GM12864 (cell line): Measurements from ENCODE around the gene ASIC2.

ENCODE experiments used
- DNase-seq: peaks from one replicate; pipeline ENCODE4 v3.0.0-alpha.2; 2011; ENCODE audit warnings: low read depth
- H3K4me3 ChIP-seq: 2 replicates; pipeline ENCODE4 v1.5.1; 2011; ENCODE audit warnings: mild to moderate bottlenecking, low read depth, low read length, control low read depth
- TF ChIP-seq, protein P1 (sequence below): IDR thresholded peaks from 2 replicates; pipeline ENCODE4 v1.5.1; 2011; ENCODE audit warnings: low read depth, mild to moderate bottlenecking, moderate library complexity, low read length, control low read depth, inconsistent platforms; ENCODE audit errors: missing control alignments

The ASIC2 gene

DNA sequence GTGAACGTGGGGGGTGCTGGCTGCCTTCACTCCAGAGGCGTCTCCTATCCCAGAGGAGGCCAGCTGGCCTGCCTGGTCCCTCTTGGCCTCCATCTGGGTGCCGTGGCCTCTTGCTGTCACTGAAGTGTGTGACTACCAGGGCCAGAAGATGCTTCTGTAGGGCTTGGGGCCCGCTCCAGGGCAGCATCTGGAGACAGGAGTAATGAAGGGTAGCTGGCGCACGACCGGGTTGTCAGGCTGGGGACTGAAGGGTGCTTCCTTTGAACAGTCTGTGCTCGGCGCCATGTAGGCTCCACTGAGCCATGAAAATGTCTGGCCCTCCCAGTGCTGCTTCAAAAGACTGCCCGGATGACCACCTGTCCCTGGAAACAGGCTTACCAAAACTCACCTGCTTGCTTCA is 31.3 kb downstream of the ASIC2 start:
- H3K4me3 ChIP-seq, result no peak overlapping the region
- TF ChIP-seq, protein P1, sequence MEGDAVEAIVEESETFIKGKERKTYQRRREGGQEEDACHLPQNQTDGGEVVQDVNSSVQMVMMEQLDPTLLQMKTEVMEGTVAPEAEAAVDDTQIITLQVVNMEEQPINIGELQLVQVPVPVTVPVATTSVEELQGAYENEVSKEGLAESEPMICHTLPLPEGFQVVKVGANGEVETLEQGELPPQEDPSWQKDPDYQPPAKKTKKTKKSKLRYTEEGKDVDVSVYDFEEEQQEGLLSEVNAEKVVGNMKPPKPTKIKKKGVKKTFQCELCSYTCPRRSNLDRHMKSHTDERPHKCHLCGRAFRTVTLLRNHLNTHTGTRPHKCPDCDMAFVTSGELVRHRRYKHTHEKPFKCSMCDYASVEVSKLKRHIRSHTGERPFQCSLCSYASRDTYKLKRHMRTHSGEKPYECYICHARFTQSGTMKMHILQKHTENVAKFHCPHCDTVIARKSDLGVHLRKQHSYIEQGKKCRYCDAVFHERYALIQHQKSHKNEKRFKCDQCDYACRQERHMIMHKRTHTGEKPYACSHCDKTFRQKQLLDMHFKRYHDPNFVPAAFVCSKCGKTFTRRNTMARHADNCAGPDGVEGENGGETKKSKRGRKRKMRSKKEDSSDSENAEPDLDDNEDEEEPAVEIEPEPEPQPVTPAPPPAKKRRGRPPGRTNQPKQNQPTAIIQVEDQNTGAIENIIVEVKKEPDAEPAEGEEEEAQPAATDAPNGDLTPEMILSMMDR, result no peak

DNA sequence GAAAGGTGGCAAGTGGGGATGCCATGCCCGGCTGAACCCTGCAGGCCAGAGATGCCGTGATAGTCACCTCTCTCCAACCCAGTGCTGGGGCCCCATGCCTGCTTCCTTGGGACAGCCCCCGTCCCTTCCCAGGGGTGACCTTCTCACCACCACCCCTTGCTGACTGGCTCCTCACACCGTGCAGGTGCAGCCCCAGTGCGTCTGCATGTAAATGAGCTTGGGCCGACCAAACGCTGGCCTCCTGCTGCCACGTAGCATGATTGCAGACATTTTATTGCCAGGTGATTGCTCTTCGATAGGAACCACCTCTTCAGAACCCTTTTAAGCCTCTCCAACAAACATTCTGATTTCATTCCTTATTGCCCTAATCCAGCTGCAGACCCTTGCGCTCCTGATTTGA is 32.5 kb downstream of the ASIC2 start:
- no peak overlapping the region for H3K4me3 ChIP-seq
- DNase-seq, result no peak
- TF ChIP-seq, protein P1, result no peak

More for the DNA sequence above, 31.3 kb downstream of the ASIC2 start:
- DNase-seq, result no peak

DNA sequence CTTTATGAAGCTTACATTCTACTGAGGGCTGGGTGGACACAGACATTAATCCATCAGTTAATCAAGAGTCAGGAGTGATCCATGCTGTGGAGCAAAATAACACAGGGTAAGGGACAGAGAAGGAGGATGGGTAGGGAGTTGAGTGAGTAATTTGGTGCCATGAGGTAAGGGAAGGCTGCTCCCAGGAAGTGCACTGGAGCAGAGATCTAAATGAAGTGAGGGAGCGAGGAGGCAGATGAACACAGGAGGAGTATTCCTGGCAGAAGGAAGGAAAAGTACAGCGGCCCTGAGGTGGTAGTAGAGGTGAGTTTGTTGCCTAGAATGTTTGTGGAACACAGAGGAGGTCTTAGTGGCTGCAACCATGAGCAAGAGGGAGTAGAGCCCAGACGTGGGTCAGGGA is 34.8 kb downstream of the ASIC2 start:
- no peak for DNase-seq
- TF ChIP-seq, protein P1, result no peak
- no peak overlapping the region for H3K4me3 ChIP-seq

DNA sequence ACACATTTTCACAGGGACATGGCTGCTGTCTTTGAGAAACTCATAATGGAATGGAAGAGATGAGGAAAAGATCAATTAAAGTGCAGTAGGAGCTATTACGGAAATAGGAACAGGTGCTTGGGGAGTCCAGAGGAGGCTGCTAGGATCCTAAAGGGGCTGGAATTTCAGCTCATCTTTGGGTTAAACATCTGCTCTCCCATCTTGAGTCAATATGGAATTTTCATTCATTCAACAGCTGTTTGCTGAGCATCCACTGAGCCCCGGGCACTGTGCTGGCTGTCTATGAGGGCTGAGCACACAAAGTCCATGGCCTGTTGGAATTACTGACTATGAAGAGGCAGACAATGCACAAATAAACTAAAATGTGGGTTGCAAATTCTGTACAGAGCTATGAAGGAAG is 47.9 kb downstream of the ASIC2 start:
- no peak for DNase-seq
- TF ChIP-seq, protein P1, result no peak
- no peak overlapping the region for H3K4me3 ChIP-seq

DNA sequence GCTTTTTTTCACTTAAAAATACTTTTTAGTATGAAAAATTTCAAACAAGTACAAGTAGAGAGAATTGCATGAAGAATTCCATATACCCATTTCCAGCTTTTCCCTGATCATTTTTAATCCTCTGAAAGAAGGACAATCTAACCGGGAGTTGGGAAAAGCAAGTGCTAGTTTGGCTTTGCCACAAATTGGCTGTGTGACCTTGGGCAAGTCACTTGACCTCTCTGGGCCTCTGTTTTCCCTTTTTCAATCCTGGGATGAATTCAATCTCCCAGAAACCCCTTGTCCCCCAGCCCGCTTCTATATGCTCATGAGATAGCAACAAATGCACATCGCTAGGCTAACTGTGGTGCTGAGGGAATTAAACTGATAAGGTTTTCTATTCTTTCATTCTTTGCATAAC is 49.4 kb downstream of the ASIC2 start:
- no peak for DNase-seq
- no peak overlapping the region for H3K4me3 ChIP-seq
- TF ChIP-seq, protein P1, result no peak

DNA sequence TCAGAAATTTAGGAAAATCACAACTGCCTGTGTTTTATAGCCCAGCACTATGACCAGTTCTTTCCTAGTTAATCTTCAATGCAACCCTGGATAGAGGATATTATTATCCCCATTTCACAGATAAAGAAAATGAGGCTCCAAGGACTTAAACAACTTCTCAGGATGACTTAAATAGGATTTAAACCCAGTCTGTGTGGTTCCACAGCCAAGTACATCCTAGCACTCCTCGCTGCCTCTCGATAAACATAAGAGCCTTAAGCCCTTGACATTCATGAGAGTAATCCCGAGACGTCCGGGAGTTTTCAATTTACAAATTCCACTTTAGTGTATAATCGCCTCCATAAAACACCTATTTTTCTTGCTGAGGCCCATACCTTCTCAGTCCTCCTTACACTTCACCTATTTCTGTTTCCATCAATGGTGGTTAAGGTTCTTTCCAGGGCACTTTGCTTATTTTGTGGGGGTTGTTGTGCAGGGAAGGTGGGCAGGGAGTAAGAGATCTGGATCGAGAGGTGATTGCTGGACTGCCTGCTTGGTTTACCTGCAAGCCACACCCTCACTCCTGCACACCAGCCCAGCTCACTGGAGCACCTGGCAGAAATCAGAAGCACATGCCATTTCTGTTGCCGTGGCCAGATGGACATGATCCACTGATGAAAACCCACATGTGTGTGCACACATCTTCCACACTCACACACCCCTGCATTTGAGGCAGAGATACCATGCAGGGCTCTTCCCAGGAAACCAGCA is 50.5 kb downstream of the ASIC2 start:
- TF ChIP-seq, protein P1, result no peak
- H3K4me3 ChIP-seq, result no peak overlapping the region
- DNase-seq, result no peak

DNA sequence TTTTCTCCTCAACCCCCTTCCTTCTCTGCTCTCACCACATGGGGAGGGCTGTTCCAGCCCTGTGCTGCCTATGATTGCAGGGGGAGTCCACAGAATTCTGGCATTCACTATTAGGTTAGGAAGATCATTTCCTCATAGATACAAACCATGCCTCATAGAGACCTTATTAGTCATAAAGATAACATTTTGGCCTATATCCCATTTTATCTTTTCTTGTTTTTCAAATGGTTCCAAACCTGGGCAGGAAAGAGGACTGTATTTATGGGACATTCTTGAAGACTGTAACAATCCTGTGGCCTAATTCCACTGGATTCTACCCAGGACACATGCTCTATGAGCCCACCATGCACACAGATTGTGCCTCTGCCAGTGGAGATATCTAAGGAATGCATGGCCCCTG is 51.7 kb downstream of the ASIC2 start:
- no peak for DNase-seq
- H3K4me3 ChIP-seq, result no peak overlapping the region
- TF ChIP-seq, protein P1, result no peak
